ENCODE measurements around the gene STK39. TPM values are rescaled to one million over a fixed set of nuclear protein-coding genes. Genes with fewer than 3 reads are reported as not detected.

Gene STK39
- polyA plus RNA-seq, 2 of the 4 experiments (the other 2 are of a cell fraction): 14.2 to 27.2 TPM

GRCh38 chr2:167945660-167946368 is 301.6 kb downstream of the STK39 start:
- DNase-seq (ENCODE audit: low read depth in 1 of 2, low spot score in 1 of 2) (no peak), ATAC-seq (no peak), FAIRE-seq (no peak)
- ChIA-PET CTCF (interaction anchor here (0.6 to 1.4 kb wide), 2 partner anchors 10 to 49 kb away, joined by 3 to 5 read pairs; no protein-coding TSS in a partner anchor), POLR2A (no interaction called here)
- no peaks in the 10 kb centered on the region for H3K9me3 ChIP-seq
- no peak overlapping the region for H3K4me3 ChIP-seq
- 66% methylated on average over 10 of the region's 10 CpGs for WGBS (ENCODE audit: missing lambda C conversion rate)
- no peak overlapping the region for H3K4me2 ChIP-seq
- no peaks in the 10 kb centered on the region for H3K4me1 ChIP-seq
- no peak overlapping the region for H3K27ac ChIP-seq
- TF ChIP-seq RNF2 (IDR thresholded peaks at IDR 0.05; ENCODE audit: borderline replicate concordance, low read depth) (no peak), SMC3 (IDR thresholded peaks at IDR 0.05) (no peak), KDM1A (IDR thresholded peaks at IDR 0.05; ENCODE audit: low read depth) (no peak), POLR2A (IDR thresholded peaks at IDR 0.05; ENCODE audit: low read length) (no peak)

DNA sequence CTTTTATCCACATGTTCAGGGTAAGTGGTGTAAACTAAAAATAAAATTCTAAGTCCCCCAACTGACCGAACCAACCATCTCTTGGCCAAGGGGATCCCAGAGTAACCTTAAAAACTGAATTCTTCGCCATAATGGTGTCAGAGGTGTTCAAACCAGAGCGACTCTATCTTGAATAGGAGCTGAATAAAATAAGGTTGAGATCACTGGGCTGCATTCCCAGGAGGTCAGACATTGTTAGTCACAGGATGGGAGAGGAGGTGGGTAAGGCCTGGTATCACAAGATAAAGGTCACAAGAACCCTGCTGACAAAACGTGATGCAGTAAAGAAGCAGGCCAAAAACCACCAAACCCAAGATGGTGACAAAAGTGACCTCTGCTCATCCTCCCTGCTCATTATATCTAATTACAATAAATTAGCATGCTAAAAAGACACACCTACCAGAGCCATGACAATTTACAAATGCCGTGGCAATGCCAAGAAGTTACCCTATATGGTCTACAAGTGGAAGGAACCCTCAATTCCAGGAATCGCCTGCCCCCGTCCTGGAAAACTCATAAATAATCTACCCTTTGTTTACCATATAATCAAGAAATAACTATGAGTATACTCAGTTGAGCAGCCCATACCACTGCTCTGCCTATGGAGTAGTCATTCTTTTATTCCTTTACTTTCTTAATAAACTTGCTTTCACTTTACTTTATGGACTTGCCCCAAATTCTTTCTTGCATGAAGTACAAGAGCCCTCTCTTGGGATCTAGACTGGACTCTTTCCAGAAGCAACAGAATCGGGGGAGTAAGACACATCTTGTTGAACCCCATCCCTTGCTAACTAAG is 302.4 kb downstream of the STK39 start:
- POLR2A ChIA-PET: no interaction called here
- no peak for ATAC-seq

DNA sequence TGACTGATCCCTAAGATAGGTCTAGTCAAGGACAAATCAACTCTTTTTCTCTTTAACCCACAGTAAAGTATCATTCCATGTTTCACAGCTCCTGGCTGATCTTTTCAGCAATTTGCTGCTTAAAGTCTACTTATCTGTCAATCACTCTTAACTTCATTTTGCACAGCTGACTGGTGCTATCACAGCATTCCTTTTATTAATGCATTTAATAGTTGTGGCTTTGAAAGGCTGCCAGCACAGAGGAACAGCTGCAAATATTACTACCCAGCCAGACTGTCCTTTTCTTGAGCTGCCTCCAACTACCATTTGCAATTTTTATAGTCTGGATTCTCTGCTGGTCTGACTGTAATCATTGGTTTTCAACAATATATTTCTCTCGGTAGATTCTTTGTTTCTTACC is 303.5 kb downstream of the STK39 start:
- ATAC-seq: no peak
- H3K27ac ChIP-seq: no peak overlapping the region
- no peaks in the 10 kb centered on the region for H3K4me1 ChIP-seq
- DNase-seq (ENCODE audit: low read depth in 1 of 2, low spot score in 1 of 2): no peak
- H3K4me3 ChIP-seq: no peak overlapping the region
- no peak overlapping the region for H3K4me2 ChIP-seq
- ChIA-PET POLR2A (no interaction called here), CTCF (interaction anchor here (0.6 to 1.3 kb wide), 2 partner anchors 15 to 19 kb away, joined by 3 read pairs; no protein-coding TSS in a partner anchor)
- TF ChIP-seq CTCF (IDR thresholded peaks at IDR 0.05): no peak
- TF ChIP-seq TFCP2L1 (CRISPR knock-in tag; IDR thresholded peaks at IDR 0.05): no peak
- TF ChIP-seq, protein P1, sequence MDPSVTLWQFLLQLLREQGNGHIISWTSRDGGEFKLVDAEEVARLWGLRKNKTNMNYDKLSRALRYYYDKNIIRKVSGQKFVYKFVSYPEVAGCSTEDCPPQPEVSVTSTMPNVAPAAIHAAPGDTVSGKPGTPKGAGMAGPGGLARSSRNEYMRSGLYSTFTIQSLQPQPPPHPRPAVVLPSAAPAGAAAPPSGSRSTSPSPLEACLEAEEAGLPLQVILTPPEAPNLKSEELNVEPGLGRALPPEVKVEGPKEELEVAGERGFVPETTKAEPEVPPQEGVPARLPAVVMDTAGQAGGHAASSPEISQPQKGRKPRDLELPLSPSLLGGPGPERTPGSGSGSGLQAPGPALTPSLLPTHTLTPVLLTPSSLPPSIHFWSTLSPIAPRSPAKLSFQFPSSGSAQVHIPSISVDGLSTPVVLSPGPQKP (IDR thresholded peaks at IDR 0.05; ENCODE audit: low read depth, low read length): no peak
- TF ChIP-seq FOSL2 (IDR thresholded peaks at IDR 0.05): no peak
- no peak for TF ChIP-seq FOSL2 (CRISPR knock-in tag; IDR thresholded peaks at IDR 0.05)
- TF ChIP-seq RFX5 (IDR thresholded peaks at IDR 0.05): no peak
- TF ChIP-seq KDM1A (IDR thresholded peaks at IDR 0.05; ENCODE audit: low read depth): no peak
- TF ChIP-seq ESRRA (IDR thresholded peaks at IDR 0.05; ENCODE audit: borderline replicate concordance, low read length): no peak
- TF ChIP-seq JUN (IDR thresholded peaks at IDR 0.05): no peak
- no peak for TF ChIP-seq MYC (IDR thresholded peaks at IDR 0.05; ENCODE audit: borderline replicate concordance, low read length)
- TF ChIP-seq CHD4 (IDR thresholded peaks at IDR 0.05; ENCODE audit: borderline replicate concordance): no peak
- no peak for TF ChIP-seq ATOH8 (CRISPR knock-in tag; IDR thresholded peaks at IDR 0.05; ENCODE audit: low read depth)
- TF ChIP-seq EHF (CRISPR knock-in tag; IDR thresholded peaks at IDR 0.05): no peak
- no peaks in the 10 kb centered on the region for H3K9me3 ChIP-seq
- WGBS (ENCODE audit: missing lambda C conversion rate): 24% methylated on average over 1 of the region's 1 CpG
- FAIRE-seq: no peak

More for the DNA sequence above, 302.4 kb downstream of the STK39 start:
- H3K4me3 ChIP-seq: no peak overlapping the region
- no peaks in the 10 kb centered on the region for H3K4me1 ChIP-seq
- FAIRE-seq: no peak
- no peak for DNase-seq (ENCODE audit: low read depth in 1 of 2, low spot score in 1 of 2)
- CTCF ChIA-PET: interaction anchor here (0.6 to 1.3 kb wide), 2 partner anchors 18 to 48 kb away, joined by 3 to 5 read pairs; no protein-coding TSS in a partner anchor
- WGBS (ENCODE audit: missing lambda C conversion rate): 62% methylated on average over 8 of the region's 8 CpGs
- H3K9me3 ChIP-seq: no peaks in the 10 kb centered on the region
- no peak overlapping the region for H3K4me2 ChIP-seq
- TF ChIP-seq POLR2A (IDR thresholded peaks at IDR 0.05; ENCODE audit: low read length) (no peak), CEBPB (IDR thresholded peaks at IDR 0.05) (no peak), NR3C1 (IDR thresholded peaks at IDR 0.05) (no peak)
- TF ChIP-seq, protein P2, sequence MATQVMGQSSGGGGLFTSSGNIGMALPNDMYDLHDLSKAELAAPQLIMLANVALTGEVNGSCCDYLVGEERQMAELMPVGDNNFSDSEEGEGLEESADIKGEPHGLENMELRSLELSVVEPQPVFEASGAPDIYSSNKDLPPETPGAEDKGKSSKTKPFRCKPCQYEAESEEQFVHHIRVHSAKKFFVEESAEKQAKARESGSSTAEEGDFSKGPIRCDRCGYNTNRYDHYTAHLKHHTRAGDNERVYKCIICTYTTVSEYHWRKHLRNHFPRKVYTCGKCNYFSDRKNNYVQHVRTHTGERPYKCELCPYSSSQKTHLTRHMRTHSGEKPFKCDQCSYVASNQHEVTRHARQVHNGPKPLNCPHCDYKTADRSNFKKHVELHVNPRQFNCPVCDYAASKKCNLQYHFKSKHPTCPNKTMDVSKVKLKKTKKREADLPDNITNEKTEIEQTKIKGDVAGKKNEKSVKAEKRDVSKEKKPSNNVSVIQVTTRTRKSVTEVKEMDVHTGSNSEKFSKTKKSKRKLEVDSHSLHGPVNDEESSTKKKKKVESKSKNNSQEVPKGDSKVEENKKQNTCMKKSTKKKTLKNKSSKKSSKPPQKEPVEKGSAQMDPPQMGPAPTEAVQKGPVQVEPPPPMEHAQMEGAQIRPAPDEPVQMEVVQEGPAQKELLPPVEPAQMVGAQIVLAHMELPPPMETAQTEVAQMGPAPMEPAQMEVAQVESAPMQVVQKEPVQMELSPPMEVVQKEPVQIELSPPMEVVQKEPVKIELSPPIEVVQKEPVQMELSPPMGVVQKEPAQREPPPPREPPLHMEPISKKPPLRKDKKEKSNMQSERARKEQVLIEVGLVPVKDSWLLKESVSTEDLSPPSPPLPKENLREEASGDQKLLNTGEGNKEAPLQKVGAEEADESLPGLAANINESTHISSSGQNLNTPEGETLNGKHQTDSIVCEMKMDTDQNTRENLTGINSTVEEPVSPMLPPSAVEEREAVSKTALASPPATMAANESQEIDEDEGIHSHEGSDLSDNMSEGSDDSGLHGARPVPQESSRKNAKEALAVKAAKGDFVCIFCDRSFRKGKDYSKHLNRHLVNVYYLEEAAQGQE (IDR thresholded peaks at IDR 0.05): no peak
- H3K27ac ChIP-seq: no peak overlapping the region

All from A549 (cell line).